Measurements from ENCODE around the gene SLC25A48.

Gene SLC25A48

GRCh38 chr5:135862744-135863143 lies 28.3 kb downstream of the SLC25A48 start:
- DNase-seq (no peak), ATAC-seq (no peak)
- Mint-ChIP-seq H3K4me3 (no peak overlapping the region), H3K9me3 (no peaks in the 10 kb centered on the region), H3K27me3 (peaks cover 23% of the 10 kb centered on the region), H3K27ac (no peak overlapping the region), H3K4me1 (no peaks in the 10 kb centered on the region)

GRCh38 chr5:135864503-135865435 lies 30.3 kb downstream of the SLC25A48 start:
- Mint-ChIP-seq H3K27me3 (peaks cover 11% of the 10 kb centered on the region), H3K27ac (no peak overlapping the region), H3K4me3 (no peak overlapping the region), H3K4me1 (no peaks in the 10 kb centered on the region), H3K9me3 (no peaks in the 10 kb centered on the region)
- no peak for DNase-seq
- no peak for ATAC-seq

GRCh38 chr5:135866016-135866415 lies 31.6 kb downstream of the SLC25A48 start:
- DNase-seq (no peak), ATAC-seq (no peak)
- Mint-ChIP-seq H3K4me3 (no peak overlapping the region), H3K27ac (no peak overlapping the region), H3K9me3 (no peaks in the 10 kb centered on the region), H3K27me3 (peaks cover 11% of the 10 kb centered on the region), H3K4me1 (no peaks in the 10 kb centered on the region)

- H3K27me3 Mint-ChIP-seq, result peaks cover 11% of the 10 kb centered on the region
- ATAC-seq (no peak), DNase-seq (no peak)
- H3K27ac Mint-ChIP-seq, result no peak overlapping the region
- H3K4me1 Mint-ChIP-seq, result no peaks in the 10 kb centered on the region
- no peaks in the 10 kb centered on the region for H3K9me3 Mint-ChIP-seq
- H3K4me3 Mint-ChIP-seq, result no peak overlapping the region
Measured at GRCh38 chr5:135867599-135867998, 33.1 kb downstream of the SLC25A48 start.

- Mint-ChIP-seq H3K4me1 (no peaks in the 10 kb centered on the region), H3K9me3 (no peaks in the 10 kb centered on the region), H3K27me3 (peaks cover 3% of the 10 kb centered on the region), H3K27ac (no peak overlapping the region), H3K4me3 (no peak overlapping the region)
- ATAC-seq (no peak), DNase-seq (no peak)
Measured at GRCh38 chr5:135868681-135869080, 34.2 kb downstream of the SLC25A48 start.

- Mint-ChIP-seq H3K4me3 (no peak overlapping the region), H3K27ac (no peak overlapping the region), H3K9me3 (no peaks in the 10 kb centered on the region), H3K4me1 (no peaks in the 10 kb centered on the region), H3K27me3 (peaks cover under 1% of the 10 kb centered on the region)
- DNase-seq (no peak), ATAC-seq (no peak)
Measured at GRCh38 chr5:135869276-135869675, 34.8 kb downstream of the SLC25A48 start.

- Mint-ChIP-seq H3K9me3 (no peaks in the 10 kb centered on the region), H3K4me3 (no peak overlapping the region), H3K4me1 (no peaks in the 10 kb centered on the region), H3K27ac (no peak overlapping the region), H3K27me3 (peaks cover 7% of the 10 kb centered on the region)
- ATAC-seq, result no peak
- DNase-seq, result no peak
Measured at GRCh38 chr5:135869935-135870334, 35.5 kb downstream of the SLC25A48 start.

GRCh38 chr5:135871268-135871915 lies 36.9 kb downstream of the SLC25A48 start:
- no peaks in the 10 kb centered on the region for H3K9me3 Mint-ChIP-seq
- no peak overlapping the region for H3K27ac Mint-ChIP-seq
- no peak overlapping the region for H3K4me3 Mint-ChIP-seq
- H3K4me1 Mint-ChIP-seq, result no peaks in the 10 kb centered on the region
- DNase-seq (no peak), ATAC-seq (no peak)
- peaks cover 15% of the 10 kb centered on the region for H3K27me3 Mint-ChIP-seq

GRCh38 chr5:135873831-135874230 lies 39.4 kb downstream of the SLC25A48 start:
- Mint-ChIP-seq H3K4me1 (no peaks in the 10 kb centered on the region), H3K9me3 (no peaks in the 10 kb centered on the region), H3K27ac (no peak overlapping the region), H3K27me3 (peaks cover 24% of the 10 kb centered on the region), H3K4me3 (no peak overlapping the region)
- DNase-seq, result no peak
- no peak for ATAC-seq

- ATAC-seq, result no peak
- H3K9me3 Mint-ChIP-seq, result no peaks in the 10 kb centered on the region
- H3K27me3 Mint-ChIP-seq, result peaks cover 24% of the 10 kb centered on the region
- H3K4me1 Mint-ChIP-seq, result no peaks in the 10 kb centered on the region
- H3K4me3 Mint-ChIP-seq, result no peak overlapping the region
- DNase-seq, result no peak
- H3K27ac Mint-ChIP-seq, result no peak overlapping the region
Measured at GRCh38 chr5:135874461-135874860, 40.0 kb downstream of the SLC25A48 start.

- DNase-seq (no peak), ATAC-seq (no peak)
- Mint-ChIP-seq H3K4me1 (no peaks in the 10 kb centered on the region), H3K9me3 (no peaks in the 10 kb centered on the region), H3K27ac (no peak overlapping the region), H3K27me3 (peaks cover 30% of the 10 kb centered on the region), H3K4me3 (no peak overlapping the region)
Measured at GRCh38 chr5:135875567-135875966, 41.1 kb downstream of the SLC25A48 start.

- ATAC-seq (no peak), DNase-seq (no peak)
- H3K27me3 Mint-ChIP-seq, result peaks cover 36% of the 10 kb centered on the region
Measured at GRCh38 chr5:135876146-135876545, 41.7 kb downstream of the SLC25A48 start.

GRCh38 chr5:135877570-135878155 lies 43.2 kb downstream of the SLC25A48 start:
- peaks cover 44% of the 10 kb centered on the region for H3K27me3 Mint-ChIP-seq
- H3K27ac Mint-ChIP-seq, result no peak overlapping the region
- H3K4me1 Mint-ChIP-seq, result no peaks in the 10 kb centered on the region
- H3K9me3 Mint-ChIP-seq, result no peaks in the 10 kb centered on the region
- ATAC-seq (no peak), DNase-seq (no peak)
- H3K4me3 Mint-ChIP-seq, result no peak overlapping the region

More at GRCh38 chr5:135876146-135876545, 41.7 kb downstream of the SLC25A48 start:
- Mint-ChIP-seq H3K27ac (no peak overlapping the region), H3K9me3 (no peaks in the 10 kb centered on the region), H3K4me3 (no peak overlapping the region), H3K4me1 (no peaks in the 10 kb centered on the region)

GRCh38 chr5:135878156-135878620 lies 43.7 kb downstream of the SLC25A48 start:
- ATAC-seq, result no peak
- H3K27ac Mint-ChIP-seq, result no peak overlapping the region
- H3K4me3 Mint-ChIP-seq, result no peak overlapping the region
- no peaks in the 10 kb centered on the region for H3K4me1 Mint-ChIP-seq
- H3K9me3 Mint-ChIP-seq, result no peaks in the 10 kb centered on the region
- DNase-seq, result no peak
- H3K27me3 Mint-ChIP-seq, result peaks cover 49% of the 10 kb centered on the region

GRCh38 chr5:135879591-135879990 lies 45.1 kb downstream of the SLC25A48 start:
- Mint-ChIP-seq H3K4me3 (no peak overlapping the region), H3K27ac (no peak overlapping the region), H3K27me3 (peaks cover 56% of the 10 kb centered on the region), H3K9me3 (no peaks in the 10 kb centered on the region), H3K4me1 (no peaks in the 10 kb centered on the region)
- ATAC-seq, result peak; percentile 5
- no peak for DNase-seq

- Mint-ChIP-seq H3K4me3 (no peak overlapping the region), H3K27ac (no peak overlapping the region), H3K27me3 (peaks cover 56% of the 10 kb centered on the region), H3K9me3 (no peaks in the 10 kb centered on the region), H3K4me1 (no peaks in the 10 kb centered on the region)
- ATAC-seq (peak; percentile 35), DNase-seq (no peak)
Measured at GRCh38 chr5:135880278-135880677, 45.8 kb downstream of the SLC25A48 start.

Data from stimulated activated naive CD8-positive, alpha-beta T cell treated with anti-CD3 and anti-CD28 coated beads, Interleukin-15, amount 100 ng/mL, for 72 hours (primary cell).